ENCODE measurements around the gene RBMS3.

RBMS3 gene

GRCh38 chr3:29898171-29898965 lies 617.5 kb downstream of the RBMS3 start:
- H3K4me1 ChIP-seq (ENCODE audit: insufficient read depth, low read length), result peaks cover 5% of the 10 kb centered on the region
- no peaks in the 10 kb centered on the region for H3K27me3 ChIP-seq (ENCODE audit: control insufficient read depth in 1 of 2, insufficient read depth in 2 of 2, low read length in 2 of 2)
- no peak overlapping the region for H3K9ac ChIP-seq (ENCODE audit: low read length)
- H3K27ac ChIP-seq (ENCODE audit: low read depth, low read length), result no peak overlapping the region
- H3K4me3 ChIP-seq (ENCODE audit: low read depth in 1 of 2, low read length in 2 of 2), result no peak overlapping the region
- H3K36me3 ChIP-seq (ENCODE audit: insufficient read depth, low read length), result no peaks in the 10 kb centered on the region
- H3K9me3 ChIP-seq (ENCODE audit: low read length), result no peaks in the 10 kb centered on the region

DNA sequence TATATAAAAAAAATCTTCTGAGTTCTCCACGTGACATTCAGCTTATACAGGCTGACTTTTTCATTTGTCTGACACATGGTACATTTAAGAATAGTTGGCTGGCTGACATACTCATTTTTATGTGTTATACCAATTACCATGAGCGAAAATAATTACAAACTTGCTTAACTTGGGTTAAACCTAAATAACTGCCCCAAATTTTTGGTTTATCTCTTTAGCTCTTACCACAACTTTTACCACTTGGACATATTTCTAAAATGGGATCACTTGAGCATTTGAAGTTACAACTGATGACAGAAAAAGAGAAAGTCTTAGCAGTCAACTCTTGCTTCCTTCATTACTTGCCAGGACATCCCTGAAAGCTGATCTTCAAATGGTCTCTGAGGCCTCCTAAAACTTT lies 618.1 kb downstream of the RBMS3 start:
- H3K9me3 ChIP-seq (ENCODE audit: low read length), result no peaks in the 10 kb centered on the region
- no peak overlapping the region for H3K9ac ChIP-seq (ENCODE audit: low read length)
- H3K27me3 ChIP-seq (ENCODE audit: control insufficient read depth in 1 of 2, insufficient read depth in 2 of 2, low read length in 2 of 2), result no peaks in the 10 kb centered on the region
- no peak overlapping the region for H3K27ac ChIP-seq (ENCODE audit: low read depth, low read length)
- H3K4me3 ChIP-seq (ENCODE audit: low read depth in 1 of 2, low read length in 2 of 2), result no peak overlapping the region
- peaks cover 5% of the 10 kb centered on the region for H3K4me1 ChIP-seq (ENCODE audit: insufficient read depth, low read length)
- H3K36me3 ChIP-seq (ENCODE audit: insufficient read depth, low read length), result no peaks in the 10 kb centered on the region

DNA sequence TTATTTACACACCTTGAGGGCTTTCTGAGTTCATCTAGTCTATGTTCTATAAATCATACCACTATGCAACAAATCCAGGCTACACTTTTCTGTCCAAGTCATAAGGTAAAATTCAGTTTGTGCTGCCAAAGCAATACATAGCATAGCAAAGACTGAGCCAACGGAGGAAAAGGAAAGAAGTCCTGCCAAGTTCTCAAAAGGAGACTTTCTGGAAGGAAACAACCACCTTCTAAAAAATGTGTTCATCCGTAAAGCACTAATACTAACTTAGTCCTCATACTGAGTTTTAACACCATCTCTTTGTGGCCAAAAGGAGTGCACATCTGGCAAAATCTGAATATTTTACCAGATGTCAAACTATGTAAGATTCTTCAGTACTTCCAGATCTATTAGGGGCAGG lies 620.2 kb downstream of the RBMS3 start:
- H3K4me1 ChIP-seq (ENCODE audit: insufficient read depth, low read length), result peaks cover 5% of the 10 kb centered on the region
- no peak overlapping the region for H3K27ac ChIP-seq (ENCODE audit: low read depth, low read length)
- no peaks in the 10 kb centered on the region for H3K27me3 ChIP-seq (ENCODE audit: control insufficient read depth in 1 of 2, insufficient read depth in 2 of 2, low read length in 2 of 2)
- no peak overlapping the region for H3K4me3 ChIP-seq (ENCODE audit: low read depth in 1 of 2, low read length in 2 of 2)
- H3K9me3 ChIP-seq (ENCODE audit: low read length), result no peaks in the 10 kb centered on the region
- H3K9ac ChIP-seq (ENCODE audit: low read length), result no peak overlapping the region
- H3K36me3 ChIP-seq (ENCODE audit: insufficient read depth, low read length), result no peaks in the 10 kb centered on the region

DNA sequence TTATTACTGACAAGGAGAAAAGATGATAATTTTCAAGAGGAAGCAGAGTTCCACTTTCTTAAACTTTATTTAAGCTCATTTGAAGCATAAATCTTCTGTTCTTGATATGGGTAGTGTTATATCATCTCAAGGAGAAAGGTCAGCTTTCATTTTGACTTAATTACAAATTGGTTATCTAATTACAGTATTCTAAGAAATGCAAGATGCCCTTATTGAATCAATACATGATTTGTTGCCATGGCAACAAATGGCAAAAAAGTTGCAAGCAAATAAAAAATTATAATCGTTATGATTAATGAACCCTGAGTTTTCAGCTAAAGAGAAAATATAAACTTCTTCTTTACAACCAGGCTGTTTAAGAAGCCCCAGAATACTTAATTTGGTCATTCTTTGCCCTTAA lies 622.7 kb downstream of the RBMS3 start:
- no peak overlapping the region for H3K27ac ChIP-seq (ENCODE audit: low read depth, low read length)
- H3K4me3 ChIP-seq (ENCODE audit: low read depth in 1 of 2, low read length in 2 of 2), result no peak overlapping the region
- H3K4me1 ChIP-seq (ENCODE audit: insufficient read depth, low read length), result peaks cover 5% of the 10 kb centered on the region
- H3K36me3 ChIP-seq (ENCODE audit: insufficient read depth, low read length), result no peaks in the 10 kb centered on the region
- no peaks in the 10 kb centered on the region for H3K27me3 ChIP-seq (ENCODE audit: control insufficient read depth in 1 of 2, insufficient read depth in 2 of 2, low read length in 2 of 2)
- no peak overlapping the region for H3K9ac ChIP-seq (ENCODE audit: low read length)
- no peaks in the 10 kb centered on the region for H3K9me3 ChIP-seq (ENCODE audit: low read length)

GRCh38 chr3:29906906-29907305 lies 626.0 kb downstream of the RBMS3 start:
- Histone ChIP-seq H3K4me1 (ENCODE audit: insufficient read depth, low read length) (peaks cover 4% of the 10 kb centered on the region), H3K27ac (ENCODE audit: low read depth, low read length) (no peak overlapping the region), H3K27me3 (ENCODE audit: control insufficient read depth in 1 of 2, insufficient read depth in 2 of 2, low read length in 2 of 2) (no peaks in the 10 kb centered on the region), H3K9ac (ENCODE audit: low read length) (no peak overlapping the region), H3K9me3 (ENCODE audit: low read length) (no peaks in the 10 kb centered on the region), H3K4me3 (ENCODE audit: low read depth in 1 of 2, low read length in 2 of 2) (no peak overlapping the region), H3K36me3 (ENCODE audit: insufficient read depth, low read length) (no peaks in the 10 kb centered on the region)

GRCh38 chr3:29912600-29913288 lies 631.9 kb downstream of the RBMS3 start:
- Histone ChIP-seq H3K9me3 (ENCODE audit: low read length) (no peaks in the 10 kb centered on the region), H3K4me1 (ENCODE audit: insufficient read depth, low read length) (peaks cover 4% of the 10 kb centered on the region)

GRCh38 chr3:29914861-29915524 lies 634.1 kb downstream of the RBMS3 start:
- Histone ChIP-seq H3K4me3 (ENCODE audit: low read depth in 1 of 2, low read length in 2 of 2) (no peak overlapping the region), H3K36me3 (ENCODE audit: insufficient read depth, low read length) (no peaks in the 10 kb centered on the region), H3K9me3 (ENCODE audit: low read length) (no peaks in the 10 kb centered on the region), H3K27me3 (ENCODE audit: control insufficient read depth in 1 of 2, insufficient read depth in 2 of 2, low read length in 2 of 2) (no peaks in the 10 kb centered on the region), H3K27ac (ENCODE audit: low read depth, low read length) (no peak overlapping the region), H3K9ac (ENCODE audit: low read length) (no peak overlapping the region), H3K4me1 (ENCODE audit: insufficient read depth, low read length) (peaks cover 4% of the 10 kb centered on the region)

More at GRCh38 chr3:29912600-29913288, 631.9 kb downstream of the RBMS3 start:
- no peak overlapping the region for H3K9ac ChIP-seq (ENCODE audit: low read length)
- no peak overlapping the region for H3K4me3 ChIP-seq (ENCODE audit: low read depth in 1 of 2, low read length in 2 of 2)
- H3K27ac ChIP-seq (ENCODE audit: low read depth, low read length), result no peak overlapping the region
- H3K27me3 ChIP-seq (ENCODE audit: control insufficient read depth in 1 of 2, insufficient read depth in 2 of 2, low read length in 2 of 2), result no peaks in the 10 kb centered on the region
- no peaks in the 10 kb centered on the region for H3K36me3 ChIP-seq (ENCODE audit: insufficient read depth, low read length)

- Histone ChIP-seq H3K9ac (ENCODE audit: low read length) (no peak overlapping the region), H3K27me3 (ENCODE audit: control insufficient read depth in 1 of 2, insufficient read depth in 2 of 2, low read length in 2 of 2) (no peaks in the 10 kb centered on the region), H3K36me3 (ENCODE audit: insufficient read depth, low read length) (no peaks in the 10 kb centered on the region), H3K9me3 (ENCODE audit: low read length) (no peaks in the 10 kb centered on the region), H3K4me3 (ENCODE audit: low read depth in 1 of 2, low read length in 2 of 2) (no peak overlapping the region), H3K4me1 (ENCODE audit: insufficient read depth, low read length) (peaks cover 4% of the 10 kb centered on the region), H3K27ac (ENCODE audit: low read depth, low read length) (no peak overlapping the region)
These were observed 638.7 kb downstream of the RBMS3 start for GRCh38 chr3:29919571-29919970.

DNA sequence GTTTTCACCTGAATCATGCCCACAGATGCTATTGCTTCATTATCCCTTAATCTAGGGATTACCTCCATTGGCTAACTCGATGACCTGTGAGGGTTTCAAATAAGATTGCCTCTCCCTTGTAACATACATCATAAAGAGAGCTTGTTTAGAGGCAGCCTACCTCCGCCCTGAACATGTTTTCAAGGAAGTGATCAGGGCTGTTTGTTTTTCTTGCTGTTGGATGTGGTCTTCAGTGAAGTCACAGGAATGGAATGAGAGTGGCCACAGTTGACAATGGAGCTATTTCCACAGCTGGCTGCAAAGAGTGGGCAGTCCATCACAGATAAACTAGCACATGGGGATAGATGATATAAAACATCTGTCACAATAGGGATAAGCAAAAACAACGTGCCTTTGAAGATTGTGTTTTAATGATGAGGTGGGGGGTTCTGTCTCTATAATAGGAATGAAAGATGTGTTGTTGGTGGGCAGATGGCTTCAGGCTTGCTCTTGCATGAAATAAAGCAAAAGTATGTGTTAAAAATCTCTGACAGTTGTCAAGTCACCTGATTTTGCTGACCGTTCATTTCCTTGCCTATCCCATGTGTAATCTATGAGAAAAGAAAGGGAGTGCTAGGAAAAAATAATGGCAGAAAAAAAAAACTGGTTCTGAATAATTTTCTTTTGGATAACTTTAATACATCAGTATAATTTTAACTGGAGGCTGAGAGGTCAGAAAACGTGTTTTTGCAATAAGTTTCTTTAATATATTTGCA lies 642.3 kb downstream of the RBMS3 start:
- H3K27ac ChIP-seq (ENCODE audit: low read depth, low read length), result no peak overlapping the region
- no peak overlapping the region for H3K4me3 ChIP-seq (ENCODE audit: low read depth in 1 of 2, low read length in 2 of 2)
- H3K9ac ChIP-seq (ENCODE audit: low read length), result no peak overlapping the region
- no peaks in the 10 kb centered on the region for H3K36me3 ChIP-seq (ENCODE audit: insufficient read depth, low read length)
- peaks cover 4% of the 10 kb centered on the region for H3K4me1 ChIP-seq (ENCODE audit: insufficient read depth, low read length)
- no peaks in the 10 kb centered on the region for H3K27me3 ChIP-seq (ENCODE audit: control insufficient read depth in 1 of 2, insufficient read depth in 2 of 2, low read length in 2 of 2)
- H3K9me3 ChIP-seq (ENCODE audit: low read length), result no peaks in the 10 kb centered on the region

GRCh38 chr3:29924783-29925561 lies 644.1 kb downstream of the RBMS3 start:
- H3K9me3 ChIP-seq (ENCODE audit: low read length), result no peaks in the 10 kb centered on the region
- H3K27ac ChIP-seq (ENCODE audit: low read depth, low read length), result no peak overlapping the region
- no peaks in the 10 kb centered on the region for H3K27me3 ChIP-seq (ENCODE audit: control insufficient read depth in 1 of 2, insufficient read depth in 2 of 2, low read length in 2 of 2)
- no peaks in the 10 kb centered on the region for H3K36me3 ChIP-seq (ENCODE audit: insufficient read depth, low read length)
- no peak overlapping the region for H3K4me3 ChIP-seq (ENCODE audit: low read depth in 1 of 2, low read length in 2 of 2)
- H3K9ac ChIP-seq (ENCODE audit: low read length), result no peak overlapping the region
- H3K4me1 ChIP-seq (ENCODE audit: insufficient read depth, low read length), result no peaks in the 10 kb centered on the region

All from muscle layer of colon (tissue), 2 donors.